Bladder microvascular endothelial cell (primary cell): ENCODE data around the gene PRR5L. TPM values are rescaled to one million over a fixed set of nuclear protein-coding genes. Genes with fewer than 3 reads are reported as not detected.

Source experiments
- total RNA-seq: library from RNA; depleted of rRNA; stranded (reverse); fragments of >200 nt; gene quantifications from 2 replicates; pipeline ENCODE4 v1.2.3, GENCODE V29; 2014

Gene PRR5L, protein sequence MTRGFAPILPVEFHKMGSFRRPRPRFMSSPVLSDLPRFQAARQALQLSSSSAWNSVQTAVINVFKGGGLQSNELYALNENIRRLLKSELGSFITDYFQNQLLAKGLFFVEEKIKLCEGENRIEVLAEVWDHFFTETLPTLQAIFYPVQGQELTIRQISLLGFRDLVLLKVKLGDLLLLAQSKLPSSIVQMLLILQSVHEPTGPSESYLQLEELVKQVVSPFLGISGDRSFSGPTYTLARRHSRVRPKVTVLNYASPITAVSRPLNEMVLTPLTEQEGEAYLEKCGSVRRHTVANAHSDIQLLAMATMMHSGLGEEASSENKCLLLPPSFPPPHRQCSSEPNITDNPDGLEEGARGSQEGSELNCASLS
- 8.2 and 21.4 TPM in 2 replicates for total RNA-seq

DNA sequence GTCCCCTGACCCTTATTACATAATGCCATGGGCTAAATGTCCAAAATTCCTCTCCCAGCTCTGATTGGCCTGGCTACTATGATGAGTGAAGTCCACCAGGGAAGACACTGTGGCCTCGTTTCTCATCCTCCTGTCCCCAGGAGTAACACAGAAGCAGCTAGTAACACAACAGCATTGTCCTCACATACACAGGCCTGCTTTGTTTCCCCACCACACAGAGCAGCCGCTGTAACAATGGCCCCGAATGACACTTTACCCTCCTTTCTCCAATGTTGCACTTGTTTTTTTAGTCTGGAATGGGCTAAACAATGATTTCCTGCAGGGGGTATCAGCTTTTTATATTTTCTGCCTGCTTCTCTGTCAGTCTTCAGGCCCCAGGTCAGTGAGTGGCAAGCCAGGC is at the start of gene PRR5L:
Gene PRR5L (plus strand): TSS at position 363 of the 400 bp plus-strand sequence. CDS start 104,834 bp downstream, outside the sequence.

DNA sequence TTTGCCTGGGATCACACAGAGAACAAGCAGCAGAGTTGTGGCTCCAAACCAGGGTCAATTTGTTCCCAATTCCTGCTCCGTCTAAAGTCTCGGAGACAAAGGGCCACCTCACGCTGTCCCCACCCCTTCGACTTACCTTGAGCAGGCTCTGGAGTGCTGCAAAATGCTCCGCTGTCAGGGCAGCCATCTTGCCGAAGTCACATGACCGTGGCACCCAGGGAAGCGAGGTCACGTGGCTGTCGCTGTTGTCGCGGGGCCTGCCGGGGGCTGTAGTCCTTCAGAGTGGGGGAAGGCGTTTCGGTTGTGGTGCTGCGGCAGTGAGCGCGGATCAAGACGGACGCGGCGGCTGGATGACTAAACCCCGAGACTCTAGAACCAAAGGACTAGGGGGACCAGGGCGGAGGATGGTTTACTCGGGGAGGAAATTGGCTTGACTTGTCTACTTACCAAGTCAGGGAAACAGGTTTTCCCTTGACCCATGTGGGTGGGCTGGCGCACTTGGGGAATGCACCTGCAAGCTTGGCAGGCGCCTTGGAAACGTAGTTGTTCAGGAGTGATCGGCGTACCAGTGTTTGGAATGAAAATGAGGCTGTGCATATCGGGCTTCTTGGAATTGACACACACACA is 6.7 kb upstream of the PRR5L start, which contains the start of gene COMMD9:
Gene COMMD9 (minus strand): TSS at position 199 of the 627 bp plus-strand sequence. CDS start 12 bp downstream, at position 187.

DNA sequence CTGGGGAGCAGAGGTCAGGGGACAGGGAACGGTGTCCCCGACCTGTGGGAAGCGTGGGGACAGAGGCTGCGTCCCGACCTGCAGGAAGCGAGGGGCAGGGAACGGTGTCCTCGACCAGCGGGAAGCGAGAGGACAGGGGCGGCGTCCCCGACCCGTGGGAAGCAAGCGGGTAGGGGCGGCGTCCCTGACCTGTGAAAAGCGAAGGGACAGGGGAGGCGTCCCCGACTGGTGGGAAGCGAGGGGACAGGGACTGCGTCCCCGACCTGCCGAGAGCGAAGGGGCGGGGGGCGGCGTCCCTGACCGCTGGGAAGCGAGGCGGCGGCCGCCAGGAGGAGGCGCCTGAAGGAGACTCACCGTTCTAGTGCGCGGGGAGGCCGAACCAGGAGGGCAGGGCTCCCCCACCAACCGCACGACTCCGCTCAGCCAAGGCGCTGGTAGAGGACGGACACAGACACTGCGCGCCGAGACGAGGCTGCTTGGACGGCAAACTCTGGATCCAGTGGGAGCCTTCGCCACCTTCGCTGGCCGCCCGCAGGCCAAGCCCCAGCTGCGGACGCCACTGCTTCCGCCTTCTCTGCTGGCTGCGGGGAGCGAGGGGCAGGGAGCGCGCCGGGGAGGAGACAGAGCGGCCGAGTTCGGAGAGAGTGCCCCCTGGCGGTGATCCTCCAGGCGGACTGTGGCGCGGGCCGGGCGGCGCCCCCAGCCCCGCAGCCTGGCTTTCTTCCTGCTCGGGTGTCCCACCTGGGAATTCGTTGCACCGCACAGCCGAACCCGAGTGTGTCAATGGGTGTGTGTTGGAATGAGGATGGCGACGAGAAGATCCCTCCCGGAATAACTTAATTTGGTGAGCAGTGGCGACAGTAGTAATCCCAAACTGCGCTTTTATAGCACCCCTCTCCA is 213.9 kb downstream of the PRR5L start, which contains the start of gene TRAF6:
Gene TRAF6 (minus strand): TSS at position 579 of the 900 bp plus-strand sequence. CDS start 8,757 bp downstream, outside the sequence.

Other genes starting within 250 kb of the PRR5L start
- 14.1 and 26.1 TPM in 2 replicates for gene COMMD9, start 6.9 kb upstream of the PRR5L start, total RNA-seq
- 6.5 and 11.9 TPM in 2 replicates for gene TRAF6, start 214.0 kb downstream of the PRR5L start, total RNA-seq